Measurements from ENCODE around the gene ZMPSTE24. TPM values are rescaled to one million over a fixed set of nuclear protein-coding genes. Genes with fewer than 3 reads are reported as not detected.

Gene ZMPSTE24
- total and polyA plus RNA-seq, 3 donors from 2014 or later = 22.5 to 31.3 (median 30.4) TPM

GRCh38 chr1:40265919-40266318 is 7.9 kb downstream of the ZMPSTE24 start:
- intact Hi-C loops (cut with DNase I; ENCODE audit: low total_unique reads) = no loop called here
- no peaks in the 10 kb centered on the region for H3K36me3 ChIP-seq (ENCODE audit: low read depth, missing control alignments)
- no peaks in the 10 kb centered on the region for H3K27me3 ChIP-seq
- no peak overlapping the region for H3K27ac ChIP-seq
- TF ChIP-seq CTCF (IDR thresholded peaks at IDR 0.05) = no peak
- no peak for TF ChIP-seq POLR2A (IDR thresholded peaks at IDR 0.05)
- H3K4me3 ChIP-seq = no peak overlapping the region
- H3K9me3 ChIP-seq = no peaks in the 10 kb centered on the region
- H3K4me1 ChIP-seq = no peaks in the 10 kb centered on the region
- DNase-seq = no peak

GRCh38 chr1:40266786-40267535 is 8.9 kb downstream of the ZMPSTE24 start:
- DNase-seq = no peak
- no peak overlapping the region for H3K27ac ChIP-seq
- H3K4me1 ChIP-seq = no peaks in the 10 kb centered on the region
- no peaks in the 10 kb centered on the region for H3K9me3 ChIP-seq
- 95 to 97% methylated on average over 6 of the region's 6 CpGs for WGBS, 2 donors
- H3K4me3 ChIP-seq = no peak overlapping the region
- intact Hi-C loops (cut with DNase I; ENCODE audit: low total_unique reads) = no loop called here
- H3K27me3 ChIP-seq = no peaks in the 10 kb centered on the region
- no peak for TF ChIP-seq POLR2A (IDR thresholded peaks at IDR 0.05)
- no peak for TF ChIP-seq CTCF (IDR thresholded peaks at IDR 0.05)
- H3K36me3 ChIP-seq (ENCODE audit: low read depth, missing control alignments) = no peaks in the 10 kb centered on the region

- 44 to 48% methylated on average over 2 of the region's 2 CpGs for WGBS, 2 donors
- Histone ChIP-seq H3K4me1 (no peaks in the 10 kb centered on the region), H3K27me3 (no peaks in the 10 kb centered on the region), H3K4me3 (no peak overlapping the region), H3K9me3 (no peaks in the 10 kb centered on the region), H3K36me3 (ENCODE audit: low read depth, missing control alignments) (no peaks in the 10 kb centered on the region), H3K27ac (no peak overlapping the region)
- intact Hi-C loops (cut with DNase I; ENCODE audit: low total_unique reads) = no loop called here
- no peak for DNase-seq
- TF ChIP-seq POLR2A (IDR thresholded peaks at IDR 0.05) = no peak
- TF ChIP-seq CTCF (IDR thresholded peaks at IDR 0.05) = no peak
Measured at GRCh38 chr1:40267767-40268187, 9.7 kb downstream of the ZMPSTE24 start.

GRCh38 chr1:40268211-40268610 is 10.2 kb downstream of the ZMPSTE24 start:
- no peak overlapping the region for H3K27ac ChIP-seq
- H3K36me3 ChIP-seq (ENCODE audit: low read depth, missing control alignments) = no peaks in the 10 kb centered on the region
- no peaks in the 10 kb centered on the region for H3K27me3 ChIP-seq
- intact Hi-C loops (cut with DNase I; ENCODE audit: low total_unique reads) = no loop called here
- no peak for DNase-seq
- H3K4me1 ChIP-seq = no peaks in the 10 kb centered on the region
- H3K9me3 ChIP-seq = no peaks in the 10 kb centered on the region
- TF ChIP-seq CTCF (IDR thresholded peaks at IDR 0.05) (no peak), POLR2A (IDR thresholded peaks at IDR 0.05) (no peak)
- no peak overlapping the region for H3K4me3 ChIP-seq

Data from testis (tissue), 3 donors.